GM03348 (cell line): Measurements from ENCODE around the gene PARD6B.
"Not testable (repeated sequence)": the region's sequence is repeated elsewhere in the genome, so short reads cannot be mapped to it uniquely, and the experiment has no call there.

Source experiments
- DNase-seq: peaks from one replicate; pipeline ENCODE4 v3.0.0; 2012; ENCODE audit warnings: low spot score

The PARD6B gene

DNA sequence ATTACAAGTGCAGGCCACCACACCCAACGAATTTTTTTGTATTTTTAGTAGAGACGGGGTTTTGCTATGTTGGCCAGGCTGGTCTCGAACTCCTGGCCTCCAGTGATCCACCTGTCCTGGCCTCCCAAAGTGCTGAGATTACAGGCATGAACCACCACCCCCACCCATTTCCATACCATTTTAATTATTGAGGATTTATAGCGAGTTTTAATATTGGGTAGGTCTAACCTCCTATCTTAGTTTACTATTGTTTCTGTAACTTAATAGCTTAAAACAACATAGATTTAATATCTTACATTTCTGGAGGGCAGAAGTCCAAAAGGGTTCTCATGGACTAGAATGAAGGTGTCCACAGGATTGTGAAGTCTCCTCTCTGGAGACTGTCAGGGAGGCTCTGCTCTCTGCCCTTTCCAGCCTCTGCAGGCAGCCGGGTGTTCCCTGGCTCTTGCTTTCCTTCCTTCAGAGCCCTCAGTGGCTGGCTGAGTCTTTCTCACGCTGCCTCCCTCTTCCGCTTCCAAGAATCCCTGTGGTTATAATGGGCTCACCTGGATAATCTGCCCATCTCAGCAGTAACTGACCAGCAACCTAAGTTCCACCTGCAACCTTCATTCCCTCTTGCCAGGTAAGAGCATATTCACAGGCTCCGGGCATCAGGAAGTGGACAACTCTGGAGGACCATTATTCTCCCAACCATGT, 44.9 kb downstream of the PARD6B start:
- no peak for DNase-seq

DNA sequence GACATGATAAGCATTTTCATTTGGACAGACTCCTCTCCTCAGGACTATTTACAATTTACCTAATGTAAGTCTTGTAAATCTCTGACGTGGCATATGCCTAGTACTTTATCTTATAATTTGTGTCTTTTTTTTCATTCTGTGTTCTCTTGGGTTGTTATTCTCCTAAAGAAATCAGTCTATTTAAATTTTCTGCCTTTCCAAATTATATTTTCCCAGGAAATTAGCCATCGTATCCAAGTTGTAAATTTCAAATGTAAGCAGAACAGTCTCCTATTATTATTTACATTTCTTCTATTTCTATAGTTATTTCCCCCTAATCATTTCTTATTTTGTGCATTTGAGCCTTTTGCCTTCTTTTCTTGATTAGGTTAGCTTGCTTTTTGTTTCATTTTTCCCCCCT, 46.0 kb downstream of the PARD6B start:
- DNase-seq: no peak

DNA sequence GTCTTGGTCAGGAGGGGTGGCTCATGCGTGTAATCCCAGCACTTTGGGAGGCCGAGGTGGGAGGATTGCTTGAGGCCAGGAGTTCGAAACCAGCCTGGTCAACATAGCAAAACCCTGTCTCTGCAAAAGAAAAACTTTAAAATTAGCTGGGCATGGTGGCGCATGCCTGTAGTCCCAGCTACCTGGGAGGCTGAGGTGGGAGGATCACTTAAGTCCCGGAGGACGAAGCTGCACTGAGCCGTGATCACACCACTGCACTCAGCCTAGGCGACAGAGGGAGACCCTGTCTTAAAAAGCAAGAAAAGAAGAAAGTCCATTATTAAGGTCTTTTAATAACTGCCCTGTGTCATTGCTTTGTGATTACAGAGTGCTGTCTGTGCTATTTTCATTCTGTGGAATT, 47.6 kb downstream of the PARD6B start:
- DNase-seq: not testable (repeated sequence)

DNA sequence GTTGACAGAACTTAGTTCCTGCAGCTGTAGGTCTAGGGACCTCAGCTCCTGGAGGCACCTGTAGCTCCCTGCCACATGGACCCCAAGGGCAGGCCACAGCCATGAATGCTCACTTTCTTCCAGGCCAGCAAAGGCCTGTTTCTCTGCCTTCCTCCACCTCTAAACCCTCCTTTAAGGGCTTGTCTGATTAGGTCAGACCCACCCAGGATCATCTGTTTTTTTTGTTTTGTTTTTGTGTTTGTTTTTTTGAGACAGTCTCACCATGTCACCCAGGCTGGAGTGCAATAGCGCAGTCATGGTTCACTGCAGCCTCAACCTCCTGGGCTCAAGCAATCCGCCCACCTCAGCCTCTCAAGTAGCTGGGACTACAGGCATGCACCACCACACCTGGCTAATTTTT, 52.0 kb downstream of the PARD6B start:
- no peak for DNase-seq

DNA sequence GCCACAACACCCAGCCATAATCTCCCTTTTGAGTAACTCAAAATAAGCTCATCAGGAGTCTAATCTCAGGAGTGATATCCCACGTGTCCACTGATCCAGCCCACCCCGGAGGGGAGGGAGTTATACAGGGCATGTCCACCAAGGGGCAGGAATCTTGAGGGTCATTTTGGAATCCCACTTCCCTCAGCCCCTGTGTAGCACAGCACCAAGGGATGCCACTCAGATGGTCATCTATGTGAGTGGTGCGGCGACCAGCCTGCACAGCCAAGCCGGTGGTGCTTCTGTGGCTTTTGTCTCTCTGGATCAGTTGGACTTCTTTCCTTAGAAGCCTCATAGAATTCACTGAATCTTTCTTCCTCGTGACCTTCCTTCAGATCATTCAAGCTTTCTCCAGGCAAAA, 52.5 kb downstream of the PARD6B start:
- DNase-seq: no peak

DNA sequence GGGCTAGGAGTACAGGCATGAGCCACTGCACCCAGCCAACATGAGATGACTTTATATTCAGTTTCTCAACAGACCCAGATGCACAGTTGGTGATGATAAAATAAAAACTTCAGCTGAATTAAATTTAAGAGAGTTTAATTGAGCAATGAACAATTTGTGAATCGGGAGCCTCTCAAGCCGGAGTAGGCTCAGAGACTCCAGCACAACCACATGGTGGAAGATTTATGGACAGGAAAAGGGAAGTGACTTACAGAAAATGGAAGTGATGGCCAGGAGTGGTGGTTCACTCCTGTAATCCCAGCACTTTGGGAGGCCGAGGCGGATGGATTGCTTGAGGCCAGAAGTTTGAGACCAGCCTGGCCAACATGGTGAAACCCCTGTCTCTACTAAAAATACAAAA, 53.1 kb downstream of the PARD6B start:
- DNase-seq: no peak

DNA sequence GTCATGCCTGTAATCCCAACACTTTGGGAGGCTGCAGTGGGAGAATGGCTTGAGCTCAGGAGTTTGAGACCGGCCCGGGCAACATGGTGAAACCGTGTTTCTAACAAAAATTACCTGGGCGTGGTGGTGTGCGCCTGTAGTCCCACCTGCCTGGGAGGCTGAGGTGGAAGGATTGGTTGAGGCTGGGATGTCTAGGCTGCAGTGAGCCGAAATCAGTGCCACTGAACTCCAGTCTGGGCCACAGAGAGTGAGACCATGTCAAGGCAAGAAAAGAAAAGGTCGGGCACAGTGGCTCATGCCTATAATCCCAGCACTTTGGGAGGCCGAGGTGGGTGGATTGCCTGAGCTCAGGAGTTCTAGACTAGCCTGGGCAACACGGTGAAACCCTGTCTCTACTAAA, 55.3 kb downstream of the PARD6B start:
- no peak for DNase-seq

DNA sequence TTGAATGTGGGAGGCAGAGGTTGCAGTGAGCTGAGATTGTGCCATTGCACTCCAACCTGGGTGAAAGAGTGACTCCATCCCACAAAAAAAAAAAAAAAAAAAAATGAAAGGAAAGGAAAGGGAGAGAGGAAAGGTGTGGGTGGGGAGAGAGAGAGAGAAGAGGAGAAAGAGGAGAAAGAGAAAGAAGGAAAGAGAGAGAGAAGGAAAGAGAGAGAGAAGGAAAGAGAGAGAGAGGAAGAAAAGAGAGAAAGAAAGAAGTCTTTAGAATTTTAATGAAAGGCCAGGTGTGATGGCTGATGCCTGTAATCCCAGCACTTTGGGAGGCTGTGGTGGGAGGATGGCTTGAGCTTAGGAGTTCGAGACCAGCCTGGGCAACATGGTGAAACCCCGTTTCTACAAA, 55.8 kb downstream of the PARD6B start:
- DNase-seq: no peak

DNA sequence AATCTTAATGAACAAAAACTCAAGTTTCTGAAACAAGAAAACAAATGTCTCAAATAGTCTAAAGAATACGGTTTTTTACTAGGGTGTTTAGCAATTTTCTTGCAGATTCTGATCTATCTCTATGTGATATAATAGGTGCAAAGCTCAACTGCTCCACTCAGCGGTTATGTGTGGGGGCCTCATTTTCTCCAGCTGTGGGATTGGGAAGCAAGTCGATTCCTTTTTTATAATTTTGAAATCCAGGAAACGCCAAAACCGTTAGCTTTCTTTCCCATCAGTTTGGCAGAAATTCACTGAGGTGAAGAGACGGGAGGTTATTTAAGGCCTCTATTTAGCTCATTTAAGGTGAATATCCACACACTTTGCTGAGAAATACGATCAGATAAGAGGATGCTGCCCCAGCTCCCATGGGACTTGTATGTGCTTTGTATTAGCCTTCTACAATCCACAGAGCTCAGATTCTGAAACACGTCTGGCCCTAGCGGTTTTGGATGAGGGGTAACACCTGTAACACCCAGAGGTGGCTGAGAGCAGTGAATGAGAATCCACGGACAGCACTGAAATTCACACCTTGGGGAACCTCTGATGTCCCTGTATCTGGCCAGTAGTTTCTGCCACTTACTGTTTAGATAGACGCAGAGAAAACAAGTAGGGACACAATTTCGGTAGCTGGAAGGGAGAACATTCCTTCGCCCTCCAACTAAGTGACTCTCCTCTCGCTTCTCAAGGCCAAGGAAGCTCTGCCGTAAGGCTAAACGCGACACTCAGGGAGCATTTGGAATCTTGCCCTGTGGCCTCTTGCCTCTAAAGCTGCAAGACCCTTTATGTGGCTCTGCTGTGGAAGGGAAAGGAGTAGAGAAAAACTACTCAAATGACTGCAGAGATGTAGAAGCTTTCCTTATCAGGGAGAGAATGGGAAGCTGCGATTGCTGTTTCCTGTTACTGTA, 56.9 kb downstream of the PARD6B start:
- peak; percentile 70 for DNase-seq

DNA sequence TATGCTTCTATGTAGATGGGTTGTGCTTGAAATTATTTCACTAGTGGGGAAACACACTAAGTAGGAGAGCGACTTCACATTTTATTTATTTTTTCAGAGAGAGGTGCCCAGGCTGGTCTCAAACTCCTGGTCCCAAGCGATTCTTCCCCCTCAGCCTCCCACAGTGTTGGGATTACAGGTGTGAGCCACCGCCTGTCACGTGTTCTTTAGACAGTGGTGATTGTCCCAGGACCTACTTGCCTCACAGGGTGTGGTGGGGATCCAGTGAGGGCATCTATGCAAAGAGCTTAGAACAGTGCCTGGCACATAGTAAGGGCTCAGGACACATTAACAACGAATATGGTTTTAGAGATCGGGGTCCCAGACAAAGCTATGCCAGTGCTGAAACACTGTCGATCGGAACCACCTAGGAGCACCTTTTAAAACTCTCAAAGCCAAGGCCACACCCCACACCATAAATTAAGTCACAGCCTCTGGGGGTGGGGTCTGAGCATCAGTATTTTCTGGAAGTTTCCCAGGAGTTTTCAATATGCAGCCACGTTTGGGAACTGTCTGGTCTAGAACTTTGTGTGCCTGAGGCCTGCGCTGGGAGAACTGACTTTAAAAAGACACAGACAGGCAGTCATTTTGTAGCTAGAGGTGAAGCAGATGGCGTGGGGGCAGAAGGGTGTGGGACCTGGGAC, 58.7 kb downstream of the PARD6B start:
- no peak for DNase-seq

DNA sequence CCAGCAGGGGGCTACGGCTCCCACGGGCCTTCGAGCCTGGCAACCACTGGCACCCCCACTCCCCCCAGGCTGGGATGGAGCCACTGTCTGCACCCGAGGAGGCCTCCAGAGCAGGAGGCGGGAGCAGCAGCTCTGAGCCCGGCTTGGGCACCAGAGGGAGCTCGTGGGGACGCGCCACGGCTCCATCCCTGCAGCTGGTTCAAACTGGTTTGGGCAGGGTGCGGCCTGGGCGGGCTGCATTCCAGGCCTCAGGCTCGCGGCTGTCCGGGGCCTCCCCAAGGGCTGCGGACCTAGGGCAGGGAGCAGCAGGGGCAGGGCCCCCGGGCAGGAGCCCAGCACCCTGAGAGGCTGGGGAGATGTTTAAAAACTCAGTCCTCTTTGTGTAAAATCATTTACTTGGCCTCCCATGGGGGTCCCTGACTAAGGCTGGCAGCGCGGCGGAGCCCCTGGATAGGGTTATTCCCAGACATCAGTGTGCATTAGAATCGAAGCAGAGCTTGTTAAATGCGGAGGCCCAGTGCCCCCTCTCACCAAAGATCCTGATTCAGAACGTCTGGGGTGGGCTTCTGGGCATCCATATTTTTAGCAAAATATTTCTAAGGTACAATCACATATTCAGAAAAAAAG, 59.4 kb downstream of the PARD6B start:
- DNase-seq: peak; percentile 96

DNA sequence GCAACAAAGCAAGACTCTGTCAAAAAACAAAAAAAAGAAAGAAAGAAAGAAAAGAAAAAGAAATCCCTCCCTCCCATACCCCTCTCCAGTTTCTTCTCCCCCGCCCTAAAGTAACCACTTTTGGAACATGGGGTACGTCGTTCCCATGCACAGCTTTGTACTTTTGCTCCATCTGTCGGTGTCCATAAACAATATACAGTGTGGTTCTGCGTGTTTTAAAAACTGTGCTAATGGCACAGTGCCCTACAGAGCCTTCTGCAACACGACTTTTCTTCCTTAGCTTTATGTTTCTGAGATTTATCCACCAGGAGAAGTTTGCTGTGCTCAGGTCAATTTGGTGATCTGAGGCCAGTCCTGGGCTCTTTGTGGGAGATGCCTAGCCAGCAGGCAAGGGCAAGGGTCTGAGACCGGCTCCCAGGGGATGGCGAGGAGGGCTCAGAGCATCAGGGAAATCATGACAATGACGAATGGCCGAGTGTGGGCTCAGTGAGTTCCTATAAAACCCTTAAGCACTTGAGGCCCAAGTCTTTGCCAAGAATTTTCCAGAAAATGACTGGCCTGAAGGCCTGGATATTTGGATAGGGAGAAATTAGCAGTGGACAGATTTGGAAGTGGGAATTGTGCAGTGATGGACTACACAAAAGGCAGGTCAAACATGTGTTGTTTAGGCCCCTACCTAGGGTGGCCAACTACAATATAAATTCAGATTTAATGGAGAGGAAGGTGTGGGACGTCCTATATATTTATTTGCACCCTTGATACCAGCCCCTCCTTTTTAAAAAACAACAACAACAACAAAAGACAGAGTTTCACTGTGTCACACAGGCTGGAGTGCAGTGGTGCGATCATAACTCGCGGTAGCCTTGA, 61.6 kb downstream of the PARD6B start:
- DNase-seq: no peak

DNA sequence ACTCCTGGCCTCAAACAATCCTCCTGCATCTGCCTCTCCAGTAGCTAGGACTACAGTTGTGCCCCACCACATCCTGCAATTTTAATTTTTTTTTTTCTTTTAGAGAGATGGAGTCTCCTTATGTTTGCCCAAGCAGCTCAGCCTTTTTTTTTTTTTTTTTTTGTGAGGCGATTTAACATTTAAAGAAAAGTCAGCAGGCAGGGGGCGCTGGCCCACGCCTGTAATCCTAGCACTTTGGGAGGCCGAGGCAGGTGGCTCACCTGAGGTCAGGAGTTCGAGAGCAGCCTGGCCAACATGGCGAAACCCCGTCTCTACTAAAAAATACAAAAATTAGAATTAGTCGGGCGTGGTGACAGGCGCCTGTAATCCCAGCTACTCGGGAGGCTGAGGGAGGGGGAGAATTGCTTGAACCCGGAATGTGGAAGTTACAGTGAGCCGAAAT, 62.2 kb downstream of the PARD6B start:
- DNase-seq: not testable (repeated sequence)

DNA sequence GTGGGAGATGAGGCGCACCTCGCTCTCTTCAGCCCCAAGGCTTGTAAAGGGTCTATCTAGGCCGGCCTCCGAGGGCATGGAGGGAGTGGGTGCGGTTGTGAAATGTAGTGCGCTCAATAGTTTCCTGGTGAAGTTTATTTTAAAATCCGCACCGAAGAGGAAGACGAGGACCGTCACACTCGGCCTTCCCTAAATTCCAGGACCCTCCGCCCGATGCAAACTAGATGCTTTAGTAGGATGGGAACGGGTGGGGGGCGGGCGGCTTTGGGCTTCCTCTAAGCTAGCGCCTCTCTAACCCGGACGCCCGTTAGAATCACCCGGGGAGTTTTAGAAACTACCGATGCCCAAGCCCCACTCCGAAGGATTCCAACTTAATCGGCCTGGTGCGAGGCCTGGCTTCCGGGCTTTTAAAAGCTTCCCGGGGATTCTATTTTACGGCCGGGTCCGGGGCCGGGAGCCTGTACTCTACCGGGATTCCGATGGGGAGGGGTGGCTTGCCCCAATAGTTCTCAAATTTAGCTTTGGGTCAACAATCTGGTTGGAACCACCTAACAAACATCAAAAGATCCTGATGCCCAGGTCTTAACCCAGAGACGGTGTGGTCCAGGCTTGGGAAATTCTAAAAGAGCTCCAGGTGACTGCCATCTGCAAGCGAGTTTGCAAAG, 62.9 kb downstream of the PARD6B start:
- DNase-seq: no peak

DNA sequence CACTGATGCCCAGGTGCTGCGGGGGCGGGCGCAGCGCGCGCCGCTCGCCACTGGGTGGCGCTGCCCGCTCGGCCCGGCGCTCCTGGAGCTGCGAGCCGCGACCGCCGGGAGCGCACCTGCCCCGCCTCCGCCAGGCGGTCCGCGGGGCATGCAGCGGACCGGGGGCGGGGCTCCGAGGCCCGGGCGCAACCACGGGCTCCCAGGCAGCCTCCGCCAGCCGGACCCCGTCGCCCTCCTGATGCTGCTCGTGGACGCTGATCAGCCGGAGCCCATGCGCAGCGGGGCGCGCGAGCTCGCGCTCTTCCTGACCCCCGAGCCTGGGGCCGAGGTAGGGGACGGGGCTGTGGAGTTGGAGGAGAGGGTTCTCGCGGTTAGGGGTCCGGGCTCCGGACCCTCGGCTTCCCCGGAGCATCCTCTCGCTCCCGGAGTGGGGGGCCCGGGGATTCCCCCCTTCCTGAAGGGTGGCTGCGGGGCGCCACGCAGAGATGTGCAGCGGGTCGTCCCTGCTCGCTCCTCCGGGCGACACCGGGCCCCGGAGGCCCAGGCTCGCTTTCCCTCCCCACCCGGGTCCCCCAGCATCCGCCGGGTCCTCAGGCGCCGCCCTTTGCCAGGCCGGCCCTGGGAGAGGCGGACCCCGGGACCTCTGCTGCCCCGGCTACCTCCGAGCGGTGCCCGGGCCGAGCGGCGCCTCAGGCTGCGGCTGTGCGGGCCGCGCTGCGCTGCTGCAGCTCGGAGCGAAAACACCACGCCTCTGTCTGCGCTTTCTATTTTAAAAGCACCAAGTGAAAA, 63.7 kb downstream of the PARD6B start, which contains the start of gene BCAS4:
Gene BCAS4, plus strand, starts transcription at position 216 of the 789 bp plus-strand sequence. Its CDS starts 23 bp downstream, at position 239.
- DNase-seq: peak; percentile 97

DNA sequence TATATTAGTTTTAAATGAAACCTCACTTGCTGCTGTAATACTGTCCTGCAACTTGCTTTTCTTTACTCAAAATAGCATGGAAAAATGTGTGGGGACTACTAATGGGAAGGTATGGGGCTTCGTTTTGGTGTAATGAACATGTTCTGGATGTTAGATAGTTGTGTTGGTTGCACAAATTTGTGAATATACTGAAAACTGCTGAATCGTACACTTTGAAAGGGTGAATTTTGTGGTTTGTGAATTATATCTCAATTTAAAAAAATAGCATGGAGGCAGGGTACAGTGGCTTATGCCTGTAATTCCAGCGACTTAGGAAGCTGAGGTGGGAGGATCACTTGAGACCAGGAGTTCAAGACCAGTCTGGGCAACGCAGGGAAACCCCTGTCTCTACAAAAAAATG, 65.8 kb downstream of the PARD6B start:
- no peak for DNase-seq

DNA sequence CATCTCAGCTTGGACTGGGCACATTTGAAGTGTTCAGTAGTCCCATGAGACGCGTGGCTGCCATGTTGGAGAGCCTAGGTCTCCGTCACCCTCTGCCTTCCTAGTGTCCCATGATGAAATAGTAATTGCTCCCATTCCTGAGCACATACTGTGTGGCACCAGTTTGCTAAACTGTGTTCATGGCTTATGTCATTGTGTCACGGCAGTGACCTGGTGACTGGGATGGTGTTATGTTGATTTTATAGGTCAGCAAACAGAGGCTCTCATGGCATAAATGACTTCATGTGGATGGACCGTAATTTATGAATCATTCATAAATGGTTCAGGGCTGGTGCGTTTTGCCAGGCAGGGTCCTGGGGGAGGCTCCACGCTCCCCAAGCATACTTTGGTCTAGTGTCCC, 67.3 kb downstream of the PARD6B start:
- DNase-seq: no peak

DNA sequence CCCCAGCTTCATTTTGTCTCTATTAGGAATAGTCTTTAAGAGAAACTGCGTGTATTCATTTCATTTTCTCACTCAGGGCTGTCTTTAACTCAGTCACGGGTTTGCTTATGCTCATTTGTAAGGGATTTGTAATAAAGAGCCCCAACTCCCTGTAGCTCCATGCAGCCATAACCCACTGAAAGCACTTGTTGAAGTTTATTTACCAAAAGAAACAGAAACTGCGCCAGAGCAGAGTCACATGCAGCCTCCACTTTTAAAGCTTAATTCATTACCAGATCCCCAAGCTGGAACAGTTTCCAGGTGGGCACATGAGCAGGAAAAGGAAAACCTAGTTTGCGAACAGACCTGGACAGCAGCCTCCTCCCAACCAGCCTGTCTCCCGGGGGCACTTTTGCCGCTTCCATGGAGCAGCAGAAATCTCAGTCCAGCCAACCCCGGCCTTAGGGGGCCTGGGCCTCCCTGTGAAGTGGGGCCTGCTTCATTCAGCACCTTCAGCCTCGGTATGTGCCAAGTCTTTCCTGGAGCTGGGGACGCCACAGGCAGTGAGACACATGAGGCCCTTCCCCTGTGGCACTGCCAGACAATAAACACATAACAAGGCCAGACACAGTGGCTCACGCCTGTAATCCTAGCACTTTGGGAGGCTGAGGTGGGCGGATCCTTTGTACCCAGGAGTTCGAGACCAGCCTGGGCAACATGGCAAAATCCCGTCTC, 68.0 kb downstream of the PARD6B start:
- no peak for DNase-seq
